ENCODE measurements around the gene PIK3C2G. TPM values are rescaled to one million over a fixed set of nuclear protein-coding genes. Genes with fewer than 3 reads are reported as not detected.
"Not testable (repeated sequence)": the region's sequence is repeated elsewhere in the genome, so short reads cannot be mapped to it uniquely, and the experiment has no call there.

The PIK3C2G gene
- total and polyA plus RNA-seq, 10 of the 15 experiments (the other 5 are each of a cell fraction or from before 2014, with no cell fraction given): not detected

- 26% methylated on average over 5 of the region's 5 CpGs for WGBS (ENCODE audit: insufficient coverage, insufficient replicate concordance, low lambda C conversion rate, missing lambda C conversion rate)
- H3K27me3 ChIP-seq (replicated peaks in 1 of 2; ENCODE audit: control insufficient read depth in 2 of 2, insufficient read depth in 2 of 2, low read length in 1 of 2); H3K4me2 ChIP-seq (ENCODE audit: control insufficient read depth, insufficient read depth); H3K9me3 ChIP-seq (replicated peaks; ENCODE audit: control insufficient read depth, insufficient read depth, low read length); H3K4me1 ChIP-seq (ENCODE audit: control insufficient read depth, insufficient read depth, low read length); H4K20me1 ChIP-seq (ENCODE audit: control insufficient read depth, insufficient read depth); H3K36me3 ChIP-seq (ENCODE audit: control insufficient read depth in 2 of 2, insufficient read depth in 2 of 2, low read length in 1 of 2); DNase-seq (ENCODE audit: low read depth, low spot score); H3K27ac ChIP-seq (ENCODE audit: control insufficient read depth, insufficient read depth); BruUV-seq (replicated peaks); RAD21 ChIA-PET (ENCODE audit: unreplicated experiment); ATAC-seq; H3K79me2 ChIP-seq (ENCODE audit: control insufficient read depth, insufficient read depth, low read length); FAIRE-seq; H3K9ac ChIP-seq (ENCODE audit: control insufficient read depth, insufficient read depth, low read length); H2AFZ ChIP-seq (ENCODE audit: control insufficient read depth, low read depth, low read length); H3K4me3 ChIP-seq; in situ Hi-C loops (cut with MboI); CTCF ChIA-PET; POLR2A ChIA-PET; intact Hi-C loops (cut with micrococcal nuclease; ENCODE audit: unreplicated experiment): not testable (repeated sequence)
- SMC1A ChIA-PET (ENCODE audit: uncharacterized antibody, unreplicated experiment): interaction anchor here (0.7 kb wide), 1 partner anchor 328 kb away, joined by 3 read pairs; no protein-coding TSS in a partner anchor
Measured at GRCh38 chr12:18693986-18694385, 432.7 kb downstream of the PIK3C2G start.

GRCh38 chr12:18696971-18697602 lies 435.8 kb downstream of the PIK3C2G start:
- intact Hi-C loops (cut with micrococcal nuclease; ENCODE audit: unreplicated experiment) (no loop called here), in situ Hi-C loops (cut with MboI) (no loop called here)
- BruUV-seq (replicated peaks): no TSS peak
- CTCF ChIA-PET: no interaction called here
- Histone ChIP-seq H3K27ac (ENCODE audit: control insufficient read depth, insufficient read depth) (no peak overlapping the region), H3K4me2 (ENCODE audit: control insufficient read depth, insufficient read depth) (no peak overlapping the region), H2AFZ (ENCODE audit: control insufficient read depth, low read depth, low read length) (no peak overlapping the region), H3K27me3 (replicated peaks in 1 of 2; ENCODE audit: control insufficient read depth in 2 of 2, insufficient read depth in 2 of 2, low read length in 1 of 2) (no peaks in the 10 kb centered on the region), H3K9ac (ENCODE audit: control insufficient read depth, insufficient read depth, low read length) (no peak overlapping the region), H3K9me3 (replicated peaks; ENCODE audit: control insufficient read depth, insufficient read depth, low read length) (no peaks in the 10 kb centered on the region), H3K4me1 (ENCODE audit: control insufficient read depth, insufficient read depth, low read length) (no peaks in the 10 kb centered on the region), H3K4me3 (no peak overlapping the region), H4K20me1 (ENCODE audit: control insufficient read depth, insufficient read depth) (no peaks in the 10 kb centered on the region), H3K79me2 (ENCODE audit: control insufficient read depth, insufficient read depth, low read length) (no peaks in the 10 kb centered on the region), H3K36me3 (ENCODE audit: control insufficient read depth in 2 of 2, insufficient read depth in 2 of 2, low read length in 1 of 2) (no peaks in the 10 kb centered on the region)
- DNase-seq (ENCODE audit: low read depth, low spot score) (no peak), ATAC-seq (no peak), FAIRE-seq (no peak)
- RAD21 ChIA-PET (ENCODE audit: unreplicated experiment): no interaction called here
- POLR2A ChIA-PET: no interaction called here
- SMC1A ChIA-PET (ENCODE audit: uncharacterized antibody, unreplicated experiment): no interaction called here
- TF ChIP-seq ATF7 (IDR thresholded peaks at IDR 0.05; ENCODE audit: low read depth) (no peak), TCF12 (IDR thresholded peaks at IDR 0.05; ENCODE audit: low read depth, low read length) (no peak), RBBP5 (conservative IDR thresholded peaks at IDR 0.05) (no peak), RCOR1 (conservative IDR thresholded peaks at IDR 0.05; ENCODE audit: low read depth, low read length) (no peak), IRF3 (IDR thresholded peaks at IDR 0.05) (no peak), GABPA (IDR thresholded peaks at IDR 0.05; ENCODE audit: low read depth) (no peak), CEBPB (IDR thresholded peaks at IDR 0.05; ENCODE audit: borderline replicate concordance in 1 of 2, low read depth in 2 of 2, low read length in 2 of 2) (no peak), CREM (IDR thresholded peaks at IDR 0.05; ENCODE audit: low read depth) (no peak), STAT1 (conservative IDR thresholded peaks at IDR 0.05) (no peak), ZNF622 (IDR thresholded peaks at IDR 0.05) (no peak), CBX5 (IDR thresholded peaks at IDR 0.05; ENCODE audit: low read depth) (no peak), STAT3 (IDR thresholded peaks at IDR 0.05; ENCODE audit: low read depth, low read length) (no peak), ZBTB40 (IDR thresholded peaks at IDR 0.05; ENCODE audit: borderline replicate concordance) (no peak), EP300 (IDR thresholded peaks at IDR 0.05; ENCODE audit: borderline replicate concordance in 1 of 2, control insufficient read depth in 1 of 2, low read depth in 2 of 2, low read length in 2 of 2) (no peak)

Data from GM12878 (cell line).